PFSK-1 (cell line): Measurements from ENCODE around the gene CAMTA1.

ENCODE experiments used
- POLR2AphosphoS5 ChIP-seq: IDR thresholded peaks from 2 replicates; pipeline ENCODE4 v1.6.1; 2012; ENCODE audit warnings: low read depth, mild to moderate bottlenecking, control low read depth, low read length, moderate library complexity
- SIN3A ChIP-seq: IDR thresholded peaks from 2 replicates; pipeline ENCODE4 v1.6.1; 2012; ENCODE audit warnings: mild to moderate bottlenecking, low read length, moderate library complexity, borderline replicate concordance; ENCODE audit not compliant: insufficient read depth
- TAF1 ChIP-seq: IDR thresholded peaks from 2 replicates; pipeline ENCODE4 v1.6.1; 2012; ENCODE audit warnings: low read length, control low read depth, borderline replicate concordance; ENCODE audit not compliant: insufficient read depth
- TF ChIP-seq, protein P1 (sequence below), 2 experiments: IDR thresholded peaks; 2 replicates each; pipeline versions ENCODE4 v1.6.1 to v1.8.0; 2011 to 2012; ENCODE audit warnings: low read depth in 2 of 2, low read length in 2 of 2, control low read depth in 1 of 2, inconsistent platforms in 1 of 2, mild to moderate bottlenecking in 1 of 2, moderate library complexity in 1 of 2; ENCODE audit not compliant: insufficient read depth in 1 of 2

DNA sequence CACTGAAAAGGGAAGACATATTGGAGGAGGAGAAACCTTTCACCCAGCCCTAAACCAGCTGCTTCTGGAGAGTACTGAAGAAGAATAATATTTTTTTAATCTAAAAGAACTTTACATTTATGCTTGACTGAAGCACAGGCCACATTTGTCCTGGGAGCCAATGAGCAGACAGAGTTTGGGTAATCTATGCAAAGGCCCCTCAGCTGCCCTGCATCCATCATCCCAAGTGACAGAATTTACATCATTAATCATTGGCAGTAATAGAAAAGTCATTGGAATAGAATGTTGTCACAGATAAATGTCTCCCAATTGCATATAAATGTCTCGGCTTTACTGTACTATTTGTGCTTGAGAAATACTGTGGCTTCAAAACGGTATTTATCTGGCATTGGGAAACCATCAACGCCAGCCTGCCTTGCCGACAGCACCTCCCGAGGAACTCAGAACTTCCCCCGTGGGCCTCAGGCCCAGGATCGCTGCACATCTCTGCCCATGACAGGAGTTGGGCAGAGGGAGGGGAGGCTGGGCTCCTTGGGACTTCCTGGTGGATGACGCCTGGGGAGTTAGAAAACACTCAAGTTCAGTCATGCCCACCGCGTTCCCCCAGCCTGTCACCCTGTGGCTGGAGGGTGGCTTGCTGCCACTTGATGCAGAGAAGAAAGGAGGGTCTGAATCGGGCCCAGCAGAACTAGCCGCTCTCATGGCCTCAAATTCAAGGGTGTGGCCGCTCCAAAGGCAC lies 133.1 kb downstream of the CAMTA1 start:
- TF ChIP-seq TAF1 (no peak), POLR2AphosphoS5 (no peak), SIN3A (no peak)
- TF ChIP-seq, protein P1, sequence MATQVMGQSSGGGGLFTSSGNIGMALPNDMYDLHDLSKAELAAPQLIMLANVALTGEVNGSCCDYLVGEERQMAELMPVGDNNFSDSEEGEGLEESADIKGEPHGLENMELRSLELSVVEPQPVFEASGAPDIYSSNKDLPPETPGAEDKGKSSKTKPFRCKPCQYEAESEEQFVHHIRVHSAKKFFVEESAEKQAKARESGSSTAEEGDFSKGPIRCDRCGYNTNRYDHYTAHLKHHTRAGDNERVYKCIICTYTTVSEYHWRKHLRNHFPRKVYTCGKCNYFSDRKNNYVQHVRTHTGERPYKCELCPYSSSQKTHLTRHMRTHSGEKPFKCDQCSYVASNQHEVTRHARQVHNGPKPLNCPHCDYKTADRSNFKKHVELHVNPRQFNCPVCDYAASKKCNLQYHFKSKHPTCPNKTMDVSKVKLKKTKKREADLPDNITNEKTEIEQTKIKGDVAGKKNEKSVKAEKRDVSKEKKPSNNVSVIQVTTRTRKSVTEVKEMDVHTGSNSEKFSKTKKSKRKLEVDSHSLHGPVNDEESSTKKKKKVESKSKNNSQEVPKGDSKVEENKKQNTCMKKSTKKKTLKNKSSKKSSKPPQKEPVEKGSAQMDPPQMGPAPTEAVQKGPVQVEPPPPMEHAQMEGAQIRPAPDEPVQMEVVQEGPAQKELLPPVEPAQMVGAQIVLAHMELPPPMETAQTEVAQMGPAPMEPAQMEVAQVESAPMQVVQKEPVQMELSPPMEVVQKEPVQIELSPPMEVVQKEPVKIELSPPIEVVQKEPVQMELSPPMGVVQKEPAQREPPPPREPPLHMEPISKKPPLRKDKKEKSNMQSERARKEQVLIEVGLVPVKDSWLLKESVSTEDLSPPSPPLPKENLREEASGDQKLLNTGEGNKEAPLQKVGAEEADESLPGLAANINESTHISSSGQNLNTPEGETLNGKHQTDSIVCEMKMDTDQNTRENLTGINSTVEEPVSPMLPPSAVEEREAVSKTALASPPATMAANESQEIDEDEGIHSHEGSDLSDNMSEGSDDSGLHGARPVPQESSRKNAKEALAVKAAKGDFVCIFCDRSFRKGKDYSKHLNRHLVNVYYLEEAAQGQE (IDR thresholded peaks at IDR 0.05; ENCODE audit: insufficient read depth in 1 of 2, low read depth in 2 of 2, low read length in 2 of 2), result no peak
